Bronchial epithelial cell (primary cell): Measurements from ENCODE around the gene ZNF101. TPM values are rescaled to one million over a fixed set of nuclear protein-coding genes. Genes with fewer than 3 reads are reported as not detected.

Experiments used
- DNase-seq: peaks from one replicate; pipeline ENCODE4 v3.0.0-alpha.2; 2010; ENCODE audit warnings: low read depth
- FAIRE-seq: peaks from 2 replicates; lab custom pipeline; 2011; peaks lifted over from hg19 to GRCh38; lab: Jason Lieb, UNC
- H3K27me3 ChIP-seq: 2 replicates; pipeline ENCODE4 v1.5.1; 2011; ENCODE audit warnings: low read length; ENCODE audit not compliant: control insufficient read depth, insufficient read depth
- H3K36me3 ChIP-seq: 2 replicates; pipeline ENCODE4 v1.5.1; 2011; ENCODE audit warnings: low read length; ENCODE audit not compliant: control insufficient read depth, insufficient read depth
- H3K4me3 ChIP-seq: 2 replicates; pipeline ENCODE4 v1.5.1; 2011; ENCODE audit warnings: mild to moderate bottlenecking, low read depth, low read length, control low read depth
- total RNA-seq: library from RNA; depleted of rRNA; stranded (reverse); fragments of >200 nt; gene quantifications from 2 replicates; pipeline ENCODE4 v1.2.1, GENCODE V29; 2014
- TF ChIP-seq, protein P1 (sequence below): IDR thresholded peaks from 2 replicates; pipeline ENCODE4 v1.5.1; 2011; ENCODE audit warnings: mild to moderate bottlenecking, moderate library complexity, low read length, control low read depth, inconsistent platforms; ENCODE audit not compliant: insufficient read depth, severe bottlenecking

Gene ZNF101
- total RNA-seq, 1 donor from 2014 or later: 8.7 TPM

DNA sequence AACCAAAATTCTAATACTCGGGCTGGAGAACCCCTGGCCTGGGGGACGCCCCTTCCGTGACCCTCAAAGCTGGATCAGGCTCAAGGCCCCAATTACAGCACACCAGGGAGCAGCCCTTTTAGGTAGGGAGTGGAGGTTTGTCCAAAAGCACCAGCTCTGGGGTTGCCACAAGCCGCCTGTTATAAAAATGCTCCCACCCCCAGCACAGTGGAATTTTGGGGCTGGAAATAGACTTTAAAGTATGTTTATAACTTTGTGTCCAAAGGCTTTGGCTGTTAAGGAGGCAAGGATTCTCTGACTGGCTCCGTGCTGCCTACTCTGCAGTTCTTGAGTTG is 24.6 kb upstream of the ZNF101 start:
- peaks cover 20% of the 10 kb centered on the region for H3K36me3 ChIP-seq
- FAIRE-seq (no peak), DNase-seq (no peak)
- TF ChIP-seq, protein P1, sequence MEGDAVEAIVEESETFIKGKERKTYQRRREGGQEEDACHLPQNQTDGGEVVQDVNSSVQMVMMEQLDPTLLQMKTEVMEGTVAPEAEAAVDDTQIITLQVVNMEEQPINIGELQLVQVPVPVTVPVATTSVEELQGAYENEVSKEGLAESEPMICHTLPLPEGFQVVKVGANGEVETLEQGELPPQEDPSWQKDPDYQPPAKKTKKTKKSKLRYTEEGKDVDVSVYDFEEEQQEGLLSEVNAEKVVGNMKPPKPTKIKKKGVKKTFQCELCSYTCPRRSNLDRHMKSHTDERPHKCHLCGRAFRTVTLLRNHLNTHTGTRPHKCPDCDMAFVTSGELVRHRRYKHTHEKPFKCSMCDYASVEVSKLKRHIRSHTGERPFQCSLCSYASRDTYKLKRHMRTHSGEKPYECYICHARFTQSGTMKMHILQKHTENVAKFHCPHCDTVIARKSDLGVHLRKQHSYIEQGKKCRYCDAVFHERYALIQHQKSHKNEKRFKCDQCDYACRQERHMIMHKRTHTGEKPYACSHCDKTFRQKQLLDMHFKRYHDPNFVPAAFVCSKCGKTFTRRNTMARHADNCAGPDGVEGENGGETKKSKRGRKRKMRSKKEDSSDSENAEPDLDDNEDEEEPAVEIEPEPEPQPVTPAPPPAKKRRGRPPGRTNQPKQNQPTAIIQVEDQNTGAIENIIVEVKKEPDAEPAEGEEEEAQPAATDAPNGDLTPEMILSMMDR: no peak
- H3K4me3 ChIP-seq: no peak overlapping the region
- no peaks in the 10 kb centered on the region for H3K27me3 ChIP-seq

DNA sequence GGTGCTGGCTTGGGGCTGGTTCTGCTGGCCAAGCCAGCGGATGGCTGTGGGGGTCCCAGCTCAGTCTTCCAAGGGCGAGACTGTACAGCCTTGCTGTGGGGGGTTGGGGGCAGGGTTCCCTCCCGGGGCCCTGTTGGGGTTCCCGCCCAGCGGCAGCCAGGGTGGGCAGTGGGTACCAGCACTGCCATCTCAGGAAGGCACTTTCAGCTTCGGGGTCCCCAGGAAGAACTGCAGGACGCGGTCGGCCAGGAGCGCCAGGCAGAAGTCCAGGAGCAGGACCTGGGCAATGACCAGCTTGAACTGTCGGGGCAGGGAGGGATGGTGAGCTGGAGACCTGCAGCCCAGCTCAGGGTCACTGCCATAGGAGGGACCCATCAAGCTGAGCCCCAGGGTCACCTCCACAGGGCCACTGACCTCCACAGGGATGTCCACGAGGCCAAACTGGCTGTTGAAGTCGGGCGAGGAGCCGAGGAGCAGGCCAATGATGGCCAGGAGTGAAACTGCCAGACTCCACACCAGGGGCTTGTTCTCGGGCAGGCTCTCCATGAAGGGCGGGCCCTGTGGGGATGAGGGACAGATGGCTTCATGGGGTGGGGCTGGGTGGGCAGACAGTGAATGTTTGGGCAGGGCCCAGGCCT is 23.3 kb upstream of the ZNF101 start:
- Histone ChIP-seq H3K27me3 (no peaks in the 10 kb centered on the region), H3K4me3 (no peak overlapping the region), H3K36me3 (peaks cover 30% of the 10 kb centered on the region)
- no peak for DNase-seq
- TF ChIP-seq, protein P1: no peak
- FAIRE-seq: no peak

DNA sequence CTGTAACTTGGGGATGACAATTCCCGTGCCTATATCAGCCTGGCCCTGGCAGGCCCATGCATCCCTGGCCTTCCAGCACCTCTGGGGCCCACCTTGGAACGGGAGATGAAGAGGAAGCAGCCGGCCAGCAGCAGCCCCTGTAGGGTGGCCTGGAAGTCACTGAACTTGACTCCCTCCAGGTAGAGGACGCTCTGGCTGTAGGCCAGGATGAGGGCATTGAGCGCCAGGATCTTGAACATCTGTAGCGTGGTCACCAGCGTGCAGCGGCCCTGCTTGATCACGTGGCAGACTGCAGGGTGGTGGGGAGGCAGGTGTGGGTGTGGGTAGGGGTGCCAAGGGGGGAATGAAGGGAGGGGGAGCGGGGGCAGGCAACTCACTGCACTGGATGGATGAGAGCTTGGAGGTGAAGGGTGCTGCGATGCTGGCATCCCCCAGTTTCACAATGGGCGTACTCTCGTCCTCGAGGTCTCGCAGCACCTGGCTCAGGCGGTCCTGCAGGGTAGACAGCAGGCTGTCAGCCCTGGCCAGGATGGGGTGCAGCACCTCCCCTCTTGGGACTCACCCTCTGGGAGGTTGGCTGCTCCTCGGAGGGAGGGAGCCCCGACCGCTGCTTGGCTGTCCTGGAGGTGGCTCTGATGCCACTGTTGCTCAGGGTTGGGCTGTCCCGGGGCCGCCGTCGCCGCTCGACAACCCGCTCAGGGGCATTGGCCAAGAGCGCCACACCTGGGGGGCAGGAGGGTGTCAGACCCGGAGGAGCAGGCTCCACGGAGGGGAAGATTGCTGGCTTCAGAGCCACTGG is 21.4 kb upstream of the ZNF101 start:
- DNase-seq: no peak
- Histone ChIP-seq H3K4me3 (no peak overlapping the region), H3K27me3 (no peaks in the 10 kb centered on the region), H3K36me3 (peaks cover 45% of the 10 kb centered on the region)
- TF ChIP-seq, protein P1: no peak
- FAIRE-seq: no peak

DNA sequence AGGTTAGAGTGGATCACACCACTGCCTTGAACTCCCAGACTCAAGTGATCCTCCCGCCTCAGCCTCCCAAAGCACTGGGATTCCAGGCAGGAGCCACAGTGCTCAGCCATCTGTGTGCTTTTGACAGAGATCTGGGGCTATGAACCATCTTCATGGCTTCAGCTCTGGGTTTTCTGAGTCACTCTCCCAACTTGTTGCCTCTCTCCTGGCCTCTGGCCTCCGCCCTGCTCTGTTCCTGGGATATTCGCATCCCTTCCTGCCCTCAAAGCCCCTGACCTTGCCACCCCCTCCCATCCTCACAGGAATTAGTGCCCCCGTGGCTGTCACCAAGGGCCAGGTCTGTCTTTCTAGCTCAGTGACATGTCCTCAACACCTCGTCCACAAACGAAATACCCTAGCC is 19.5 kb upstream of the ZNF101 start:
- DNase-seq (no peak), FAIRE-seq (no peak)
- TF ChIP-seq, protein P1: no peak
- Histone ChIP-seq H3K4me3 (no peak overlapping the region), H3K36me3 (peaks cover 55% of the 10 kb centered on the region), H3K27me3 (no peaks in the 10 kb centered on the region)

DNA sequence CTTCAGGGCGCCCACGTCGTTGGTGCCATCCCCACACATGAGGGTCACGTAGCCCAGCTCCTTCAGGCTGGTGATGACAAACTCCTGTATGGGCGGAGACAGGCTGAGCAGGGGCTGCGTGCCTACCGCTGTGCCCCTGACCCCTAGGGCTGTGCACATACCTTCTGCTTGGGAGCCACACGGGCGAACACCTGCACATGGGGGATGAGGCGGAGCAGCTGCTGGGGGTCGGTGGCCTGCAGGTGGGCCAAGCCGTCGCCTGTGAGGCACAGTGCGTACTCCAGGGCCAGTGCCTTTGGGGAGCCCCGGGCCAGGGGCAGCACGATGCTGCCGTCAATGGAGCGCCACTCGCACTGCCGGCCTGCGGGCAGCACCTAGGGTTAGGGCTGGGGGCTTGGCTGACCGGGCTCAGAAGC is 19.1 kb upstream of the ZNF101 start:
- Histone ChIP-seq H3K27me3 (no peaks in the 10 kb centered on the region), H3K36me3 (peaks cover 58% of the 10 kb centered on the region), H3K4me3 (no peak overlapping the region)
- TF ChIP-seq, protein P1: no peak
- no peak for FAIRE-seq
- DNase-seq: no peak

DNA sequence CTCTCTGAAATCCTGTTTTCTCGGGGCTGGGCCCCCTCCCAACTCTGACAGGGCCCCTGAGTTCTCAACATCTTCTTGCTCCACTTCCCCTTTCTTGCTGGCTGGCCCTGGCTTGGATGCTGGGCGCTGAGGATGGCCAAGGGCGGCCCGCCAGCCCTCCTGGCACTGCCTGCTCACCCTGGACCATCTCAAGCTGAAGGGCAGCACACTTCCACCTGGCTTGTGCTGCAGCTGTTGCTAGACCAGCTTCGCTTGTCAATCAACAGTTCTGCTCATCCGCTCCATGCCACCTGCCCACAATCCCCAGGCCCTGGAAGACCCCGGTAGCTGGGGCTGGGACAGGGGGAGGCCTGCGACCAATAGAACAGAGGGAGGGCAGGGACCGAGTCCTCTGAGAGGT is 18.3 kb upstream of the ZNF101 start:
- TF ChIP-seq, protein P1: no peak
- H3K36me3 ChIP-seq: peaks cover 60% of the 10 kb centered on the region

More for the DNA sequence above, 18.3 kb upstream of the ZNF101 start:
- H3K27me3 ChIP-seq: no peaks in the 10 kb centered on the region
- FAIRE-seq: no peak
- DNase-seq: no peak
- no peak overlapping the region for H3K4me3 ChIP-seq
